GM12878 (cell line): ENCODE measurements around the gene MTHFD1.

Experiments
- BMI1 ChIP-seq: fragments of 450-650 bp; IDR thresholded peaks from 2 replicates; pipeline ENCODE4 v1.6.1; 2016; ENCODE audit warnings: mild to moderate bottlenecking, moderate library complexity, borderline replicate concordance
- CTCF ChIP-seq, 3 experiments: IDR thresholded peaks in 2 of 3; conservative IDR thresholded peaks in 1 of 3; 2 replicates each; pipeline ENCODE4 v1.5.1; 2011; ENCODE audit warnings: low read depth in 3 of 3, low read length in 3 of 3, mild to moderate bottlenecking in 3 of 3, control low read depth in 2 of 3, moderate library complexity in 2 of 3, inconsistent platforms in 1 of 3, mixed read lengths in 1 of 3; ENCODE audit not compliant: control insufficient read depth in 2 of 3, insufficient read depth in 1 of 3; ENCODE audit errors: extremely low read depth in 1 of 3
- ETV6 ChIP-seq, 2 experiments: fragments of 450-650 bp in 1 of 2; IDR thresholded peaks in 1 of 2; conservative IDR thresholded peaks in 1 of 2; 2 replicates each; pipeline ENCODE4 v1.6.1; 2014; ENCODE audit warnings: antibody characterized with exemption in 1 of 2, borderline replicate concordance in 1 of 2, low read depth in 1 of 2, mild to moderate bottlenecking in 1 of 2, moderate library complexity in 1 of 2
- HDAC2 ChIP-seq: fragments of 200-600 bp; sonication (generic); IDR thresholded peaks from 2 replicates; pipeline ENCODE4 v1.6.1; 2017
- MAX ChIP-seq: IDR thresholded peaks from 2 replicates; pipeline ENCODE4 v1.6.1; 2012; ENCODE audit warnings: low read depth, low read length, improper control_type of control experiment
- POLR2A ChIP-seq: IDR thresholded peaks from 2 replicates; pipeline ENCODE4 v1.6.1; 2011; ENCODE audit warnings: low read depth, mild to moderate bottlenecking, low read length
- POU2F2 ChIP-seq: IDR thresholded peaks from 3 replicates; pipeline ENCODE4 v1.6.1; 2011; ENCODE audit warnings: low read depth, mild to moderate bottlenecking, low read length, borderline replicate concordance
- RUNX3 ChIP-seq: IDR thresholded peaks from 2 replicates; pipeline ENCODE4 v1.6.1; 2012; ENCODE audit warnings: low read length, inconsistent platforms

- TF ChIP-seq CTCF (IDR thresholded peaks at IDR 0.05 in 2 of 3, conservative IDR thresholded peaks at IDR 0.05 in 1 of 3; ENCODE audit: control insufficient read depth in 2 of 3, extremely low read depth in 1 of 3, insufficient read depth in 1 of 3, low read depth in 3 of 3, low read length in 3 of 3) (no peak), HDAC2 (no peak), RUNX3 (no peak), POU2F2 (no peak), BMI1 (no peak), ETV6 (conservative IDR thresholded peaks at IDR 0.05 in 1 of 2, IDR thresholded peaks at IDR 0.05 in 1 of 2; ENCODE audit: borderline replicate concordance in 1 of 2, low read depth in 1 of 2) (no peak), MAX (no peak), POLR2A (no peak)
These were observed 52.3 kb downstream of the MTHFD1 start for GRCh38 chr14:64440494-64440893.
